GM19099 (cell line): Measurements from ENCODE around the gene PACS2.

ENCODE experiments used
- POLR2A ChIP-seq: IDR thresholded peaks from 3 replicates; pipeline ENCODE4 v1.6.1; 2011; ENCODE audit warnings: low read depth; ENCODE audit not compliant: insufficient read length; ENCODE audit errors: extremely low read depth

Gene PACS2

GRCh38 chr14:105442834-105443233 lies 128.3 kb downstream of the PACS2 start:
- TF ChIP-seq POLR2A: no peak

- TF ChIP-seq POLR2A: no peak
Measured at GRCh38 chr14:105444859-105445258, 130.3 kb downstream of the PACS2 start.

- no peak for TF ChIP-seq POLR2A
Measured at GRCh38 chr14:105445290-105445689, 130.7 kb downstream of the PACS2 start.

GRCh38 chr14:105445901-105446845 lies 131.6 kb downstream of the PACS2 start:
- TF ChIP-seq POLR2A: no peak

- no peak for TF ChIP-seq POLR2A
Measured at GRCh38 chr14:105446971-105447370, 132.4 kb downstream of the PACS2 start.
